GM12873 (cell line): Measurements from ENCODE around the gene SNHG17.

Experiments used
- TF ChIP-seq, protein P1 (sequence below): IDR thresholded peaks from 2 replicates; pipeline ENCODE4 v1.5.1; 2012; ENCODE audit warnings: low read depth, mild to moderate bottlenecking, moderate library complexity, low read length, control low read depth; ENCODE audit not compliant: insufficient read depth; ENCODE audit errors: missing control alignments

Gene SNHG17

GRCh38 chr20:38420388-38421085 lies 14.6 kb downstream of the SNHG17 start:
- TF ChIP-seq, protein P1, sequence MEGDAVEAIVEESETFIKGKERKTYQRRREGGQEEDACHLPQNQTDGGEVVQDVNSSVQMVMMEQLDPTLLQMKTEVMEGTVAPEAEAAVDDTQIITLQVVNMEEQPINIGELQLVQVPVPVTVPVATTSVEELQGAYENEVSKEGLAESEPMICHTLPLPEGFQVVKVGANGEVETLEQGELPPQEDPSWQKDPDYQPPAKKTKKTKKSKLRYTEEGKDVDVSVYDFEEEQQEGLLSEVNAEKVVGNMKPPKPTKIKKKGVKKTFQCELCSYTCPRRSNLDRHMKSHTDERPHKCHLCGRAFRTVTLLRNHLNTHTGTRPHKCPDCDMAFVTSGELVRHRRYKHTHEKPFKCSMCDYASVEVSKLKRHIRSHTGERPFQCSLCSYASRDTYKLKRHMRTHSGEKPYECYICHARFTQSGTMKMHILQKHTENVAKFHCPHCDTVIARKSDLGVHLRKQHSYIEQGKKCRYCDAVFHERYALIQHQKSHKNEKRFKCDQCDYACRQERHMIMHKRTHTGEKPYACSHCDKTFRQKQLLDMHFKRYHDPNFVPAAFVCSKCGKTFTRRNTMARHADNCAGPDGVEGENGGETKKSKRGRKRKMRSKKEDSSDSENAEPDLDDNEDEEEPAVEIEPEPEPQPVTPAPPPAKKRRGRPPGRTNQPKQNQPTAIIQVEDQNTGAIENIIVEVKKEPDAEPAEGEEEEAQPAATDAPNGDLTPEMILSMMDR = no peak

DNA sequence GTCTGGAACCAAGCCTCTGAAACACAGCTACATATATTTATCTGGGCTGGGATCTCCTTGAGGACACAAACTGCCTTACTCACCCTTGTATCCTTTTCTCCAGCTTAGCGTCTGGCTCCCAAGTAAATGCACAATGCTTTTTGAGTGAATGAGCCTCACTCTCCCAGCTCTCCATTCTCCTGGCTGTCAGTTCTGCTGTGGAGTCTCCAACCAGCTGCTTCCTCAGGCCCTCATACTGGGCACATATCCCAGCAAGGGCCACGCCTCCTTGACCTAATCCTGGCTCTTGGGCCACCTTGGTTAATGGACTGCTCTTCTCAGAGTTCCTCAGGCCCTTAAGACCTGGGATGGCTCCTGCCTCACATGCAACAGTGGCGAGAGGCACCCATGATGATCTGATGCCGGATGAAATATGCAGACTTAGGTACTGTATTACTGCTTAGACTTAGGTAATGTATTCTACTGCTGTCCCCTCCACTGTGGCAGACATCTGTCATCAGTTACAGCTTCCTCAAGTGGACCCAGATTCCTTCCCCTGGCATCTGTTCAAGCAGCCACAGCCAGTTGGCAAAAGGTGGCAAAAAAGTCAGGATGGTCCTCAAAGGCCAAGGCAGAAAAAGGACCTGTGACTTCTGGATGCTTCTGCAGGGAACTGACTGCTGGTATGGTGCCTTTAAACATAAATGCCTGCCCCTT lies 16.5 kb downstream of the SNHG17 start:
- TF ChIP-seq, protein P1 = no peak

DNA sequence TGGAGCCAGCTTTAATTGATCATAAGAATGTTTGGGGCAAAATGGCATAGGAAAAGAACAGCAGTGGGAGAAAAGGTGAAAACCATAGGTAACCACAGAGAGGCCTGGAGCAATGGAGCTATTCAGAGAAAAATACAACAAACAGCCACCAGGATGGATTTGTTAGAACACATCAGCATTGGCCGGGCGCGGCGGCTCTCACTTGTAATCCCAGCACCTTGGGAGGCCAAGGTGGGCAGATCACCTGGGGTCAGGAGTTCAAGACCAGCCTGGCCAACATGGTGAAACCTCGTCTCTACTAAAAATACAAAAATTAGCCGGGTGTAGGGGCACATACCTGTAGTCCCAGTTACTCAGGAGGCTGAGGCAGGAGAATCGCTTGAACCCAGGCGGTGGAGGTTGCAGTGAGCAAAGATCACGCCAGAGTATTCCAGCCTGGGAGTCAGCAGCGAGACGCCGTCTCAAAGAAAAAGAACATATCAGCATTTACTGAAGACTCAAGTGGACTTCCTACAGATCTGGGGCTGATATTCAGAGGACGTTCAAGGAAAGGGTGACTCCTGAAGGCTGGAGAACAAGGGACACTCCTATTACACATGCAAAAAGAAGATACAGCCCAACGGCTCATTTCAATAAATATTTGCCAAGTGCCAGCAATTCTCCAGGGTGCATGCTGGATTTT lies 20.2 kb downstream of the SNHG17 start:
- TF ChIP-seq, protein P1 = no peak

DNA sequence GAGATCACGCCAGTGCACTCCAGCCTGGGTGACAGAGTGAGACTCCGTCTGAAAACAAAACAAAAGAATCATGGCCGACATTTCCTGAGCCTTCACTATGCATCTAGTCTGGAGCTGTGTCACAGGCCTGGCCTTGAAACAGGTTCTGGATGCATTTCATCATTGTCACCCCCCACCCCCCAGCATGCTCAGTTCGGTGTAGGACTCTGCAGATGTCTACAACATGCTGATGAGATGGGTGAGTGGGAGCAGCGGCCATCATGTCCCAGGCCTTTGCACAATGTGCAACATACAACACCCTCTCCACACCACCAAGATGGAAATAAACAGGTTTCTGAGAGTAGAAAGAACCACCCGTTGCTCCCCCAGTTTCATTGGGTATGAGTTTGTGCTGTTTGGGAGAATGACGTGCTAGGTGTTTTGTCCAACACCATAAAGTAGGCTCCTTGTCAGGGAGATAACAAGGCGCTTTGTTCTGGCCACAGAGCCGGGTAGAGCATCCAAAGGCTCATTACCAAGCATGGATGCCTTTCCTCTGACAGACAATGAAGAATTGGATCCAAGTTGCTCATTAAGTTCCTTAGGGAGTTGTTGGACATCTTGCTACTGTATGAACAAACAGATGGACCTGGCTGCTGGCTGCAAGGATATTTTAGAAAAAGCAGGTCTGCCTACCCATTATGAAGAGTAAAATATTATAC lies 22.1 kb downstream of the SNHG17 start:
- TF ChIP-seq, protein P1 = no peak

DNA sequence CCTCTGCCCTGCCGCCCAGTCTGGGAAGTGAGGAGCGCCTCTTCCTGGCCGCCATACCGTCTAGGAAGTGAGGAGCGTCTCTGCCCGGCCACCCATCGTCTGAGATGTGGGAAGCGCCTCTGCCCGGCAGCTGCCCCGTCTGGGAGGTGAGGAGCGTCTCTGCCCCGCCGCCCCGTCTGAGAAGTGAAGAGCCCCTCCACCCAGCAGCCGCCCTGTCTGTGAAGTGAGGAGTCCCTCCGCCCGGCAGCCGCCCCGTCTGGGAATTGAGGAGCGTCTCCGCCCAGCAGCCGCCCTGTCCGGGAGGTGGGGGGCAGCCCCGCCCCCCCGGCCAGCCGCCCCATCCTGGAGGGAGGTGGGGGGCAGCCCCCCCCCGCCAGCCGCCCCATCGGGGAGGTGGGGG lies 27.8 kb downstream of the SNHG17 start:
- TF ChIP-seq, protein P1 = no peak

DNA sequence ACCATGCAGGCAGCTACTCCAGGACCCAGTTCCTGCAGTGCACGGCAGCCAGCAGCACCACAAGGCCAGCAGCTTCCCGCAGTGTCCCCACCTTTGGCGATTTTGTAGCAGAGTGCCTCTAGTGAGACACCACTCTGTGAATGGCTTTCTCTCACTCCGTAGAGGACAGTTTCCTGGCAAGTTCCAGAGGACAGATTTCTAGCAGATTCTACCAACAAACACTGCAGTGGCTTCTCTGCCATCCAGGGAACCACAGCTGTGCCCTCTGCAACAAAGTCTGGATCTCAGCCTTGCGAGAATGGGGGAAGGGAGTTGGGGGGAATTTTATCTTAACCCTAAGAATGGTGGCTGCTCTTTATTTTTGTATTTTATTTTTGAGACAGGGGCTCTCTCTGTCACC lies 28.7 kb downstream of the SNHG17 start:
- TF ChIP-seq, protein P1 = no peak

DNA sequence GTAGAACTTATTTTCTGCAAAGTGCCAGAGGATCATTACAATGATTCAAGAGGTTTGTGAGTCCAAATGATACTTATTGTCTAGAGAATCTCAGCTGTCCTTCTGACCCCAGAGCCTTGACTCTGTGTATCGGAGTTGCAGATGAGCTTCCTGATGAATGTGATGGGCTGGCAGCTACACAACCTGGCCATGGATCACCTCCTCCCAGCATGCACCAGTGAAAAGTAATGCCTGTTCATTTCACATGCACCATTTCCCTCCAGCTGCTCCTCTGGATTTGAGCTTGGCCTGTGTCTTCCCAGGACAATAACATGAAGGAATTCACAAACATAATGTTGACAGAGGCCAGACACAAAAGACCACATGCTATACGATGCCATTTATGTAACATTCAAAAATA lies 30.0 kb downstream of the SNHG17 start:
- TF ChIP-seq, protein P1 = no peak
